ENCODE results near the gene MTR.

MTR gene

DNA sequence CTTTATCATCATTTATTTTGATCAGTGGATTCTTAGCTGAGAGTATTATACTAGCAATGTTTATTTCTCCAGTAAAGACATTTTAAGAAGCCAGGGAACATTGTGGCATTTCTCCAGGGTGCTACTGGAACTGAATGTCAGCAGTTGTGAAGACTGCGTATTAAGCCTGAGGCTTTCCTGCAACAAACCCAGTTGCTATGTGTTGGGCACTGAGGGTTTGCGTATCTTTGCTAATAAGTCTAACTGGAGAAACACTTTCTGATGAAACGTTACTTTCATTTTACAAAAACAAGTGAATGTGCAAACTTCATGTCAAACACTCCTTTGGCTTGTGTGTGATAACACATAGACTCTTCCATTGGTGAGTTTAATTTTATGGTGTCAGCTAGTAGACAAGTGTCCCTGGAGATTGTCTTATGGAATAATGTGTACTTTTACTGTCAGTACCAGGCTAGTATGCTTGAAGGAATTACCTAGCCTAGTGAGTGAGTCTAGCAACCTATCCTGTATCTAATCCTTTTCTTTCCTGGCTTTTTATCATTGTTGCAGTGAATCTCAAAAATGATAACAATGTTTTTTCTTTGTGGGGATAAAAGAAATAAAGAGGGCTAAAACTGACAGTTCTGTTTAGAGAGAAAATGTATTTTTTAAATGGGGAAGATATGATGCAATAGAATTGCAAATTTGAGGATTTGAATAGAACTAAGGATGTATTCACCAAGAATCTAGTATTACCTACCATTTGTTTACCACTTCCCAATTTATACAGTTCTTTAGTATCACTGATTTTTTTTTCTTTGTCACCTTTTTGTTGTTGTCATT is 70.1 kb downstream of the MTR start:
- TF ChIP-seq, protein P1, sequence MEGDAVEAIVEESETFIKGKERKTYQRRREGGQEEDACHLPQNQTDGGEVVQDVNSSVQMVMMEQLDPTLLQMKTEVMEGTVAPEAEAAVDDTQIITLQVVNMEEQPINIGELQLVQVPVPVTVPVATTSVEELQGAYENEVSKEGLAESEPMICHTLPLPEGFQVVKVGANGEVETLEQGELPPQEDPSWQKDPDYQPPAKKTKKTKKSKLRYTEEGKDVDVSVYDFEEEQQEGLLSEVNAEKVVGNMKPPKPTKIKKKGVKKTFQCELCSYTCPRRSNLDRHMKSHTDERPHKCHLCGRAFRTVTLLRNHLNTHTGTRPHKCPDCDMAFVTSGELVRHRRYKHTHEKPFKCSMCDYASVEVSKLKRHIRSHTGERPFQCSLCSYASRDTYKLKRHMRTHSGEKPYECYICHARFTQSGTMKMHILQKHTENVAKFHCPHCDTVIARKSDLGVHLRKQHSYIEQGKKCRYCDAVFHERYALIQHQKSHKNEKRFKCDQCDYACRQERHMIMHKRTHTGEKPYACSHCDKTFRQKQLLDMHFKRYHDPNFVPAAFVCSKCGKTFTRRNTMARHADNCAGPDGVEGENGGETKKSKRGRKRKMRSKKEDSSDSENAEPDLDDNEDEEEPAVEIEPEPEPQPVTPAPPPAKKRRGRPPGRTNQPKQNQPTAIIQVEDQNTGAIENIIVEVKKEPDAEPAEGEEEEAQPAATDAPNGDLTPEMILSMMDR (IDR thresholded peaks at IDR 0.05) = no peak

DNA sequence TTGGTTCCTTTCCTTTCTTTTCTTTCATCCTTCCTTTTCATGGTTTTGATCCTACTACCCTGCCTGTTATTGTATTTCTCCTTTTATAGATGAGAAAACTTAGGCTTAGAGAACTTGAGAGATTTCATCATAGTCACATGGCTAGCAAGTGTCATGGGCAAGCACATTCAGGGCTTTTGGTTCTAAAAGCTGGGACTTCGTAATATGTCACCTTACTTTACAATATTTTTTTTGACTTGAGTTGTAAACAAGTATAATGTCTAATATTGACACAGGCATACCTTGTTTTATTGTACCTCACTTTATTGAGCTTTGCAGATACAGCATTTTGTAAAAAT is 70.7 kb downstream of the MTR start:
- TF ChIP-seq, protein P1 (IDR thresholded peaks at IDR 0.05) = no peak

DNA sequence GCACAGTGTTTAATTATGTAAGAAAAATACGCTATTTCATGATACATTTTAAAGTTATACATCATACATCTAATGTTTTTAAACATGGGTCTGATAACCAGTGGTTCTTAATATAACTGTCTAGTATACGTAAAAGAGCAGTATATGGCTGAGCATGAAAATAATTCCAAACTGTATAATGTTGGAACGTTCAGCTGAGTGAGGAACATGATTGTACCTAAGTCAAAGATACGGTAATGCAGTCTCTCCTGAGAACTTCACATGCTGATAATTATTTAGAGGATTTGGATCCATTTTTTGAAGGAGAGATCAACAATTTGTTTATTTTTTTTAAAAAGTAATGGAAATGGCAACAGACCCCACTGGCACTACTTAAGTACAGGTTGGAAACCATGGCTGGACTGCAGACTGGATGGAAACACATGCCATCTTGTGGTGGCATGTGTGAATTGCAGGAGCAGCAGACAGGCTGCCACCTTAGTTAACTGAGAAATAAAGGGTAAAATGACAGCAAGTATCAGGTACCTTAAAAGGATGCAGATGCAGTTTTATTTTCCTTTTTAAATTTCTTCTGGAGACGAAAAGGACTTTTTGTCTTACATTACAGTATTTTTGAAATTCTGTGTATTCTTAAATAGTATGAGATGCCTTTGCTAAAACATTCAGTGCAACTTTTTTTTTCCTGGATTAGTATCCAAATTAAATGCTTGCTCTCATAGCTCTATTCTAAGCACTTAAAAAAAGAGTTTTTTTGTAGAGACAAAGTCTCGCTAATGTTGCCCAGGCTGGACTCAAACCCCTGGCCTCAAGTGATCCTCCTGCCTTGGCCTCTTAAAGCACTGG is 73.8 kb downstream of the MTR start:
- TF ChIP-seq, protein P1 (IDR thresholded peaks at IDR 0.05) = peak; percentile 100

DNA sequence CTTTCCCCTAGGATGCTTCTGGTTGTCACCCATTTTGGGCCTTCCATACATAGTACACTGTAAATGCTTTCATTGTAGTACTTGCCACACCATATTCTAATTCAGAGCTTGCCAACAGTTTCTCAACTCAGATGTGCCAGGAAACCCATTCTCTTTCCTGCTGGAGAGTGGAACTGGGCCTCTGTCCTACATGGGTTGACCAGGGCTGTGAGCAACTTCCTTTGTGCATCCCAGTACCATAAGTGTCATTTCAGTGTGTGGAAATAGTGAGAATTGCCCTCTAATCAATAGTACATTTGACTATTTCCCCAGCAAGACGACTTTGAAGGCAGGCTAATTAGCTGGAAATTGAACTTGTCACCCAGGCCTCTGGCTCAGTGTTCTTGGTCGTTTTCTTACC is 74.8 kb downstream of the MTR start:
- TF ChIP-seq, protein P1 (IDR thresholded peaks at IDR 0.05) = no peak

DNA sequence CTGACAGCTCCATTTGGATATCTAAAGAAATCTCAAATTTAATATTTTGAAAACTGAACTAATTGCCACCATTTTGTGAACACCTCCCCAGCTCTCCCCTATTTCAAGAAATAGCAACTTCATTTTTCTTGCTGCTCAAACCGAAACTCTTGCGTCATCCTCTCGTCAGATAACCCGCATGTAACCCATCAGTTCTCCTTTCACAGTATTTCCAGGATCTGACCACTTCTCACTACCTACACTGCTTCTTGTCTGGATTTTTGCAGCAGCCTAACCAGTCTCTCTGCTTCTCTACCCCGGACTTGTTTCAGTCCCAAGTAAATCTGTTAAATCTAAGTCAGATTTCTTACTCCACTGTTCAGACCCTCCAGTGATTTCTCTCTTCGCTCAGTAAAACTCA is 75.6 kb downstream of the MTR start:
- TF ChIP-seq, protein P1 (IDR thresholded peaks at IDR 0.05) = no peak

DNA sequence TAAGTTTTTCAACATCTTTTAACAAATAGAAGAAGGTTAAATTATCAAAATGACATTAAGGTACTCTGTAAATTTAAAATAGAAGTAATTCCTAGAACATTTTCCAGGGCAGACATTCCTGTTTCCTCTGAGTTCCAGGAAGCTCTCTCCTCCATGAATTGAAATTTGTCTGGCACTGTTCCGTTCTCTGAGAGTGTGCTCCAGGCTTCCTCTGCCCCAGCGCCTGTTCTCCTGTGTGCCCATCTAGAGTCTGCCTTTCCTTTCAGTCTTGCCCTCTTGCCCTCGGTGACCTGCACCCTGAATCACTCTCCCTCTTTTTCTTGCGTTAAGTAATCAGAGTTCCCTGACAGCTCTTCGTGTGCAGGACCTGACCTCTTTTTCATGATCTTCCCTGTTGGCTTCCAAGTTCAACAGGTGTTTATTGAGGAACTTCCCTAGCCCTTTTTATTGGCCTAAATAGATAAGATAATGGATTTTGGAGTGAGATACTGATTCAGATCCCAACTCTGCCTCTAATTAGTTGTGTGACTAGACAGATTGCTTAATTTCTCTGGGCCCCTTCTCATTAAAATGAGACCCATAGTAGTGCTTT is 77.1 kb downstream of the MTR start:
- TF ChIP-seq, protein P1 (IDR thresholded peaks at IDR 0.05) = no peak

DNA sequence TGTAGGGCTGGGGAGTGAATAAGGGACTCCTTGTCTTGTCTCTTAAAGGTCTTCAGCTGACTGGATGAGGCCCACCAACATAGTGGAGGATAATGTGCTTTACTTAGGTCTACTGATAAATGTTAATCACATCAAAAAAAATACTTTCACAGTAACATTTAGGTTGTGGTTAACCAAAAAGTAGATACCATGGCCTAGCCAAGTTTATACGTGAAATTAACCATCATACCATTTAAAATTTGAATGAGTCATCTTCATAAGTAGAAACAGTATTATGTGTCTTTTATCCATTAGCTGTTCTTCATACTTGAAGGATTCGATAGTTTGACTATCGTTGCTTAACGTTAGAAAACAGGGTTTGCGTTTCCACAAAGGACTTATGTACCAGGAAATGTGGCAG is 80.9 kb downstream of the MTR start:
- TF ChIP-seq, protein P1 (IDR thresholded peaks at IDR 0.05) = no peak
